ENCODE data around the gene LCE2B.

The LCE2B gene

DNA sequence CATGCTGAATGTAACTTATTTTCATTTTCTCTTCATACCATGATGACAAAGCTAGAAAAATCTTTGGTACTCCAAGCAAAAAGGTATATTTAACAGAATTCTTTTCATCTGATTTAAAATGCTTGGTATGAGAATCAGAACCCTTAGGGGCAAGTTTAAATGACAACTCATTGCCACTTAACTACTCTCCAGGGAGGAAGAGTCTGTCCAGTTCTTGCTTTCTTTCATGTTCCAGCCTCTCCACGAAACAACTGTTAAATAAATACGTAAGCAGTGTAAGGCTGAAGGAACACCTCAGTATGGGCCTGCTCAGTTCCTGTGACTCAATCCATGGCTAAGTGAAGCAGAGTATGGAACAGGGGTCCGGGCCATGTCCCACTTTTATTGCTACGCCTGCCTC lies 13.8 kb downstream of the LCE2B start:
- Histone ChIP-seq H3K79me2 (ENCODE audit: low read length) (no peaks in the 10 kb centered on the region), H3K9me3 (ENCODE audit: insufficient read depth, low read length) (no peaks in the 10 kb centered on the region), H3K4me3 (ENCODE audit: low read length) (no peak overlapping the region), H4K20me1 (ENCODE audit: insufficient read depth, low read length) (no peaks in the 10 kb centered on the region), H3K27ac (ENCODE audit: low read length) (no peak overlapping the region), H3K4me1 (ENCODE audit: low read length) (no peaks in the 10 kb centered on the region), H3K9ac (ENCODE audit: low read length) (no peak overlapping the region), H3K4me2 (ENCODE audit: low read length) (no peak overlapping the region), H2AFZ (ENCODE audit: low read depth, low read length) (no peak overlapping the region), H3K27me3 (ENCODE audit: low read depth, low read length) (peaks cover 41% of the 10 kb centered on the region), H3K36me3 (replicated peaks; ENCODE audit: low read depth, low read length) (no peaks in the 10 kb centered on the region)
- TF ChIP-seq, protein P1, sequence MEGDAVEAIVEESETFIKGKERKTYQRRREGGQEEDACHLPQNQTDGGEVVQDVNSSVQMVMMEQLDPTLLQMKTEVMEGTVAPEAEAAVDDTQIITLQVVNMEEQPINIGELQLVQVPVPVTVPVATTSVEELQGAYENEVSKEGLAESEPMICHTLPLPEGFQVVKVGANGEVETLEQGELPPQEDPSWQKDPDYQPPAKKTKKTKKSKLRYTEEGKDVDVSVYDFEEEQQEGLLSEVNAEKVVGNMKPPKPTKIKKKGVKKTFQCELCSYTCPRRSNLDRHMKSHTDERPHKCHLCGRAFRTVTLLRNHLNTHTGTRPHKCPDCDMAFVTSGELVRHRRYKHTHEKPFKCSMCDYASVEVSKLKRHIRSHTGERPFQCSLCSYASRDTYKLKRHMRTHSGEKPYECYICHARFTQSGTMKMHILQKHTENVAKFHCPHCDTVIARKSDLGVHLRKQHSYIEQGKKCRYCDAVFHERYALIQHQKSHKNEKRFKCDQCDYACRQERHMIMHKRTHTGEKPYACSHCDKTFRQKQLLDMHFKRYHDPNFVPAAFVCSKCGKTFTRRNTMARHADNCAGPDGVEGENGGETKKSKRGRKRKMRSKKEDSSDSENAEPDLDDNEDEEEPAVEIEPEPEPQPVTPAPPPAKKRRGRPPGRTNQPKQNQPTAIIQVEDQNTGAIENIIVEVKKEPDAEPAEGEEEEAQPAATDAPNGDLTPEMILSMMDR (IDR thresholded peaks at IDR 0.05; ENCODE audit: low read depth, low read length): no peak
- TF ChIP-seq EZH2phosphoT487 (IDR thresholded peaks at IDR 0.05; ENCODE audit: low read depth): no peak

DNA sequence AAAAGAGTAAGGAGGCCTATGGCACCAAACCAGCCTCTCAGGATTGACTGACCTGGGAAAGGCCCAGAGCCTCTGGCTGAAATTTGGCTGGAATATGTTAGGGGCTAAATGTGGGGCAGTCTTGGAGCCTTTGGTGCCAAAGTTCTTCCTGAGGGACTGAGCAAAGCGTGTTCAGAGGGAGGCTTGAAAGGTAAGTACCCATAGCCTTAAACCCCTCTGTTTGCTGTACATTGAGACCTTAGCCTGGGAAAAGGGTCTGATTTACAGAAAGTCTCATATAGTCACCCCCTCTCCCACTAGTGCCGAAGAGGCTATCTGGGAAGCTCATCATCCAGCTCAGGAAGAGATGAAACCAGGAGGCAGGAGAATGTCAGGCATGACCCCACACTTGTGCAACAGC lies 21.9 kb downstream of the LCE2B start, which contains the start of gene LCE4A:
TSS of gene LCE4A (plus strand) at position 301 of the 400 bp plus-strand sequence. CDS start 916 bp downstream, outside the sequence.
- no peak within 1 kb of the TSS for H2AFZ ChIP-seq (ENCODE audit: low read depth, low read length)
- no peaks in the 10 kb centered on the region for H3K36me3 ChIP-seq (replicated peaks; ENCODE audit: low read depth, low read length)
- TF ChIP-seq EZH2phosphoT487 (IDR thresholded peaks at IDR 0.05; ENCODE audit: low read depth): no peak
- TF ChIP-seq, protein P1 (IDR thresholded peaks at IDR 0.05; ENCODE audit: low read depth, low read length): no peak
- H3K27me3 ChIP-seq (ENCODE audit: low read depth, low read length): peaks cover 15% of the 10 kb centered on the region; the same call in 1 of the 2 replicates
- no peaks in the 10 kb centered on the region for H3K79me2 ChIP-seq (ENCODE audit: low read length)
- no peak within 1 kb of the TSS for H3K27ac ChIP-seq (ENCODE audit: low read length)
- H3K4me3 ChIP-seq (ENCODE audit: low read length): no peak within 1 kb of the TSS
- H4K20me1 ChIP-seq (ENCODE audit: insufficient read depth, low read length): no peaks in the 10 kb centered on the region
- H3K4me2 ChIP-seq (ENCODE audit: low read length): no peak within 1 kb of the TSS
- no peaks in the 10 kb centered on the region for H3K9me3 ChIP-seq (ENCODE audit: insufficient read depth, low read length)
- H3K4me1 ChIP-seq (ENCODE audit: low read length): no peaks in the 10 kb centered on the region
- H3K9ac ChIP-seq (ENCODE audit: low read length): no peak within 1 kb of the TSS

DNA sequence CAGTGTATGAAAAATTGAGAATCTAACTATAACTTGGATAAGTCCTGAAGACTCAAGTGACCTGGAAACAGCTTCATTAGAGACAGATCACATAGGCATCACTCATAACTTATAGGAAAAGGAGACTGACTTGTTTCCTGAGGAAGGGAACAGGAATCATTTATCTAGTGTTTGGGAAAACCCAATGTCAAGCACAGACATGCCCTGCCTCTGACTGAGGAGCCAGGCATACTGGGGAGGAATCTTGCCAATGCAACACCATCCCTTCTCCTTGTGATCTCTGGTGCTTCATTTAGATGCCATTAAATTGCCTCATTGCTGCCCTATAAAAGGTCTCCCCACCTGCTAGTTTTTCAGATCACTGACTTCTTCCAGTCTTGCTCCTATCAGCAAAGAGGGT lies 32.3 kb downstream of the LCE2B start:
- Histone ChIP-seq H3K79me2 (ENCODE audit: low read length) (no peaks in the 10 kb centered on the region), H3K9ac (ENCODE audit: low read length) (no peak overlapping the region), H3K4me1 (ENCODE audit: low read length) (no peaks in the 10 kb centered on the region), H3K9me3 (ENCODE audit: insufficient read depth, low read length) (no peaks in the 10 kb centered on the region), H3K36me3 (replicated peaks; ENCODE audit: low read depth, low read length) (no peaks in the 10 kb centered on the region), H3K4me2 (ENCODE audit: low read length) (no peak overlapping the region), H3K27me3 (ENCODE audit: low read depth, low read length) (peaks cover 33% of the 10 kb centered on the region), H3K27ac (ENCODE audit: low read length) (no peak overlapping the region), H3K4me3 (ENCODE audit: low read length) (no peak overlapping the region), H2AFZ (ENCODE audit: low read depth, low read length) (no peak overlapping the region), H4K20me1 (ENCODE audit: insufficient read depth, low read length) (no peaks in the 10 kb centered on the region)
- TF ChIP-seq, protein P1 (IDR thresholded peaks at IDR 0.05; ENCODE audit: low read depth, low read length): no peak

DNA sequence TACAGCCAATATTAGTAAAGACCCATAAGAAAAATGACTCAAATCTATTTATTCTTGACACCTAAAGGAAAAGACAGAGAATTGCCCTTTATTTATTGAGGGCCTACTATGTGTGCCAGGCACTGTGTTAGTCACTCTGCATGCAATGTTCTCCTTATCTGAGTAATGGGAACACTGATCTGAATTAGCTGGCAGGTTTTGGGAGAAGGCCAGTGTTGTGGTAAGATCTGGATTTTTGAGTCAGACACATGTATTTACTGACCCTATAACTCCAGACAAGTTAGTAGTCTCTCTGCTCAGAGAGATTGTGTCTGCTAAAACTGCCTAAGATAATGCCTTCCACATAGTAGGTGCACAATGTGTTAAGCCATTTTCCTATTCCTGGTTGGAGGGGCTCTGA lies 39.3 kb downstream of the LCE2B start:
- peaks cover 39% of the 10 kb centered on the region for H3K27me3 ChIP-seq (ENCODE audit: low read depth, low read length)

More for the DNA sequence above, 39.3 kb downstream of the LCE2B start:
- Histone ChIP-seq H3K36me3 (replicated peaks; ENCODE audit: low read depth, low read length) (no peaks in the 10 kb centered on the region), H3K4me2 (ENCODE audit: low read length) (no peak overlapping the region), H3K27ac (ENCODE audit: low read length) (no peak overlapping the region), H3K9me3 (ENCODE audit: insufficient read depth, low read length) (no peaks in the 10 kb centered on the region), H4K20me1 (ENCODE audit: insufficient read depth, low read length) (no peaks in the 10 kb centered on the region), H3K4me1 (ENCODE audit: low read length) (no peaks in the 10 kb centered on the region), H2AFZ (ENCODE audit: low read depth, low read length) (no peak overlapping the region), H3K9ac (ENCODE audit: low read length) (no peak overlapping the region), H3K79me2 (ENCODE audit: low read length) (no peaks in the 10 kb centered on the region), H3K4me3 (ENCODE audit: low read length) (no peak overlapping the region)
- no peak for TF ChIP-seq EZH2phosphoT487 (IDR thresholded peaks at IDR 0.05; ENCODE audit: low read depth)
- TF ChIP-seq, protein P1 (IDR thresholded peaks at IDR 0.05; ENCODE audit: low read depth, low read length): no peak

Measured in OCI-LY3 (cell line).